Measurements from ENCODE around the gene IL36G.

Gene IL36G

DNA sequence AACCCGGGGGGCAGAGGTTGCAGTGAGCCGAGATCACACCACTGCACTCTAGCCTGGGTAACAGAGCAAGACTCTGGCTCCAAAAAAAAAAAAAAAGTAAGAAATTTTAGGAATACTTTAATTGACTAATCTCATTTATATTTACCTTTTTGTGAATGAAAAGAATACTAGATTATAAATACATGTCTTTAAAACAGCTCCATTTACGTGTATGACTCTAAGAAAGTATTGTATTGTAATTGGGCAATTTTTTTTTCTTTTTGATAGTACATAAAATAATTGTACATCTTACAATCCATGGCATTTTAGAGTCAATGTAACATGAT, 35.5 kb downstream of the IL36G start:
- TF ChIP-seq, protein P1, sequence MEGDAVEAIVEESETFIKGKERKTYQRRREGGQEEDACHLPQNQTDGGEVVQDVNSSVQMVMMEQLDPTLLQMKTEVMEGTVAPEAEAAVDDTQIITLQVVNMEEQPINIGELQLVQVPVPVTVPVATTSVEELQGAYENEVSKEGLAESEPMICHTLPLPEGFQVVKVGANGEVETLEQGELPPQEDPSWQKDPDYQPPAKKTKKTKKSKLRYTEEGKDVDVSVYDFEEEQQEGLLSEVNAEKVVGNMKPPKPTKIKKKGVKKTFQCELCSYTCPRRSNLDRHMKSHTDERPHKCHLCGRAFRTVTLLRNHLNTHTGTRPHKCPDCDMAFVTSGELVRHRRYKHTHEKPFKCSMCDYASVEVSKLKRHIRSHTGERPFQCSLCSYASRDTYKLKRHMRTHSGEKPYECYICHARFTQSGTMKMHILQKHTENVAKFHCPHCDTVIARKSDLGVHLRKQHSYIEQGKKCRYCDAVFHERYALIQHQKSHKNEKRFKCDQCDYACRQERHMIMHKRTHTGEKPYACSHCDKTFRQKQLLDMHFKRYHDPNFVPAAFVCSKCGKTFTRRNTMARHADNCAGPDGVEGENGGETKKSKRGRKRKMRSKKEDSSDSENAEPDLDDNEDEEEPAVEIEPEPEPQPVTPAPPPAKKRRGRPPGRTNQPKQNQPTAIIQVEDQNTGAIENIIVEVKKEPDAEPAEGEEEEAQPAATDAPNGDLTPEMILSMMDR (IDR thresholded peaks at IDR 0.05; ENCODE audit: low read depth, low read length, missing control alignments), result no peak
- DNase-seq (ENCODE audit: extremely low read depth, low read depth), result no peak
- H3K4me3 ChIP-seq (replicated peaks; ENCODE audit: low read depth, low read length), result no peak overlapping the region

DNA sequence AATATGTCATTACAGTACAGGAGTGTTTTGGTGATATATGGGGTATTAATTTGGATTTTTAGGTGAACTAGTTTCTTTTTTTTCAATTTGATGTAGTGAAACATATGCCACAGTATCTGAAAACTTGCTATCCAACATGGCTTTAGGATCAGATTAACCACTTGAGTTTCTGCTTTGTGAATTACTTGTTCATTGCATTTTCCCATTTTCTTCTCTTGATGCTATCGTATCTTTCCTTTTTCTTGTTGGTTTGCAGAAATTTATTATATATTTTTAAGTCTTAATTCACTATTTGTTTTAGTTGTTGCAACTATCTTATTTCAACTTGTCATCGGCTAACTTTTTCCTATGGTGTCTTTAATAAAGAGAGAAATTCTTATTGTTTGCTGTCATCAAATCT, 36.3 kb downstream of the IL36G start:
- DNase-seq (ENCODE audit: extremely low read depth, low read depth), result no peak
- TF ChIP-seq, protein P1 (IDR thresholded peaks at IDR 0.05; ENCODE audit: low read depth, low read length, missing control alignments), result no peak
- H3K4me3 ChIP-seq (replicated peaks; ENCODE audit: low read depth, low read length), result no peak overlapping the region

DNA sequence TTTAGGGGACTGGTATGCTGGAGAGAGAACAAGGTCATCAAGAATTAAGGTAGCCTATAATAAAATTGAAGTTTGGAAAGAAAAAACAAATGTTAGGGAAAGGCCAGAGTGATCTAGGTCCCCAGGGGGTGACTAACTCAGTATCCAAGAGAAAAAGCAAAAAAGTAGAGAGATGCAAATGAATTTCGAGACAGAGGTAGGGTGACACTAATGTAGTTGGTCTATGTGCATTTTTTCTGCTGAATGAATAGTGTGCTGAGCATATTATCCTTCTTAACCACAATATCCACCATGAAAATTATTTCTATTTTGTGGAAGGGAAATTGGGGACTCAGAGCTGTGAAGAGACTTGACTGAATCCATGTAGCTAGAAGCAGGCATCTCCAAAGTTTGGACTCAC, 37.2 kb downstream of the IL36G start:
- DNase-seq (ENCODE audit: extremely low read depth, low read depth), result no peak
- TF ChIP-seq, protein P1 (IDR thresholded peaks at IDR 0.05; ENCODE audit: low read depth, low read length, missing control alignments), result no peak
- no peak overlapping the region for H3K4me3 ChIP-seq (replicated peaks; ENCODE audit: low read depth, low read length)

DNA sequence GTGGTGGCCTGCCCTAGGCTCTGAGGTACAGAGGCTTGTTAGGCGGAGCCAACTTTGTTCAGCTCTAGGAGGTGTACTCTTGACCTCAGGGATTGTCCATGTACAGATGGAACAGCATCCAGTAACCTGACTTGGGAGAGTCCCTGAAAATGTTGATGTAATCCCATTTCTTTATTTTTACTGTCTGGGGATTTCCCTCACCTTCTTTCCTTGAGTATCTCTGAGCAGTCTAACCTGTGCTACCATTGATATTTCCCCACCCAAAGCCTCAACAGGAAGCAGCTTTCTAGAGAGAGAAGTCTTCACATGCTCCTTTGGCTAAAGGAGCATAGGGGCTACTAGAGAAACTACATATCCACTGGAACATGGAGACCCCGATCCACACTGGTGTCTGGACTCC, 37.8 kb downstream of the IL36G start:
- TF ChIP-seq, protein P1 (IDR thresholded peaks at IDR 0.05; ENCODE audit: low read depth, low read length, missing control alignments), result no peak
- no peak overlapping the region for H3K4me3 ChIP-seq (replicated peaks; ENCODE audit: low read depth, low read length)
- no peak for DNase-seq (ENCODE audit: extremely low read depth, low read depth)

DNA sequence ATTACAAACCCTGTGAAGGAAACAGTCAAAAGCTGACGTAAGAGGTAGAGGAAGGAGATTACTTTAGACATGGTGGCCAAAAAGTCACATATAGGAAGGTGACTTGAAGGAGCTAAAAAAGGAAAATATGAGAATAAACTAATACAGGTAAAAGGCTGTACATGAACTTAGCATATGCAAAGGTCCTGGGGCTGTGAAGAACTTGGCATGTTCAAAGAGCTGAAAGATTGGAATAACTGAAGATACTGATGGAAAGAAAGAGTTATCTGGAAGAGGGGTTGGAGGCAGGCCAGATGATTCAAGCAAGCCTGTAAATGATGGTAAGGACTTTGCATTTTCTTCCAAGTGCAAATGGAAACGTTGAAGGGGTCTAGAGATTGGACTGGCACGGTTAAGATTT, 40.7 kb downstream of the IL36G start:
- no peak overlapping the region for H3K4me3 ChIP-seq (replicated peaks; ENCODE audit: low read depth, low read length)
- TF ChIP-seq, protein P1 (IDR thresholded peaks at IDR 0.05; ENCODE audit: low read depth, low read length, missing control alignments), result no peak
- DNase-seq (ENCODE audit: extremely low read depth, low read depth), result no peak

DNA sequence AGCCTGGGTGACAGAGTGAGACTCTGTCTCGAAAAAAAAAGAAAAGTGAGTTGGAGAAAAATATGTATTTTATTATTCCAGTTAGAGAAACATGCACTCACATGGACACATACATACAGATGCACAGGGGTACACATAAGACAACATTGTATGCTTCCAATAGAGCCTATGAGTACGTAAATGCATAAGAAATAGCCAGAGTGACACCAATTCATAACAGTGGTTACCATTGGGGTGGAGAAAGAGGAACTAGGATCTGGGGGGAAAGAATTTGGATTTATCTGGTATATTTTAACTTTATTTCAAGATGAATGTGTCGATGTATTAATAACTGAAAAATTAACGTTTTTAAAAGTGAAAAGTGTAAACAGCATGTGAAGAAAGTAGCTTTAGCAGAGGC, 43.5 kb downstream of the IL36G start:
- H3K4me3 ChIP-seq (replicated peaks; ENCODE audit: low read depth, low read length), result no peak overlapping the region
- DNase-seq (ENCODE audit: extremely low read depth, low read depth), result no peak
- TF ChIP-seq, protein P1 (IDR thresholded peaks at IDR 0.05; ENCODE audit: low read depth, low read length, missing control alignments), result no peak

DNA sequence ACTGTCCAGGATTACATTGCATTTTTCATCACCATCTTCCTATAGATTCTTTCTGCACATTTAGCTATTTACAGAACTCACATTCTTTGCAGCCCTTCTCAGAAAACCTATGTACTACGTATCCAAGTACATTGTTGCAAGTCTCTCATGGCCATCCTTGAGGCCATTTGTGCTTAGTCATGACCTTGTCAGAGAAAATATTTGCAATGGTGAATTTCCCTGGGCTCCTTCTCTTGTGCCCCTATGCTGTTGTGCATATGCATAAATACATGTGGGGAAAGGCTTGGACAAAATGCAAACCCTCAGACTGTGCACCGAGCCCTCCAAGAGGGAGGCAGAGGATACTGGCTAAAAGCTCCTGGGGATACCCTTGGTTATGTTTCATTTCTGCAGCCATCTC, 47.0 kb downstream of the IL36G start:
- no peak for DNase-seq (ENCODE audit: extremely low read depth, low read depth)
- TF ChIP-seq, protein P1 (IDR thresholded peaks at IDR 0.05; ENCODE audit: low read depth, low read length, missing control alignments), result no peak
- no peak overlapping the region for H3K4me3 ChIP-seq (replicated peaks; ENCODE audit: low read depth, low read length)

All from HFF-Myc (cell line).